H1 (cell line): ENCODE measurements around the gene ACAP3. TPM values are rescaled to one million over a fixed set of nuclear protein-coding genes. Genes with fewer than 3 reads are reported as not detected.

Experiments
- CTCF ChIA-PET: fragments of 300-600 bp; sonication (Branson Sonifier 250); formaldehyde crosslinking; loops from one replicate; lab custom pipeline; 2021; ENCODE audit not compliant: partially characterized antibody; lab: Charles Lee
- POLR2A ChIA-PET: fragments of 300-600 bp; sonication (Branson Sonifier 250); formaldehyde crosslinking; loops from one replicate; lab custom pipeline; 2021; ENCODE audit warnings: inconsistent platforms; ENCODE audit not compliant: partially characterized antibody; lab: Charles Lee
- DNase-seq, 2 experiments: peaks; one replicate each; pipeline versions ENCODE4 v3.0.0 to v3.0.0-alpha.2; 2010 to 2022; ENCODE audit warnings: low spot score in 2 of 2, low read depth in 1 of 2, mixed read lengths in 1 of 2
- FAIRE-seq: peaks from 2 replicates; lab custom pipeline; 2011; peaks lifted over from hg19 to GRCh38; lab: Jason Lieb, UNC
- H2AFZ ChIP-seq: 2 replicates; pipeline ENCODE4 v1.8.1; 2012; ENCODE audit warnings: low read length, inconsistent platforms
- H2AK5ac ChIP-seq: 2 replicates; pipeline ENCODE4 v1.6.1; 2013; ENCODE audit warnings: low read depth, low read length
- H2BK120ac ChIP-seq: replicated peaks from 2 replicates; pipeline ENCODE3; 2013; ENCODE audit warnings: low read depth, low read length, inconsistent platforms
- H2BK12ac ChIP-seq: 2 replicates; pipeline ENCODE4 v1.6.1; 2013; ENCODE audit warnings: low read depth, low read length
- H2BK15ac ChIP-seq: 2 replicates; pipeline ENCODE4 v1.6.1; 2013; ENCODE audit warnings: low read length
- H2BK20ac ChIP-seq: 2 replicates; pipeline ENCODE4 v1.6.1; 2013; ENCODE audit warnings: low read length
- H2BK5ac ChIP-seq: 2 replicates; pipeline ENCODE4 v1.6.1; 2013; ENCODE audit warnings: low read depth, low read length
- H3K14ac ChIP-seq: 2 replicates; pipeline ENCODE4 v1.6.1; 2013; ENCODE audit warnings: inconsistent platforms; ENCODE audit not compliant: insufficient read length
- H3K18ac ChIP-seq: 2 replicates; pipeline ENCODE4 v1.6.1; 2013; ENCODE audit warnings: low read length; ENCODE audit errors: extremely low read depth
- H3K23ac ChIP-seq: 2 replicates; pipeline ENCODE4 v1.6.1; 2013; ENCODE audit warnings: inconsistent platforms; ENCODE audit not compliant: insufficient read length
- H3K23me2 ChIP-seq: 2 replicates; pipeline ENCODE4 v1.6.1; 2013; ENCODE audit warnings: low read depth, low read length
- H3K27ac ChIP-seq: 2 replicates; pipeline ENCODE4 v1.6.1; 2011; ENCODE audit warnings: low read depth, low read length, inconsistent platforms
- H3K27me3 ChIP-seq, 4 experiments: replicated peaks in 1 of 4; 1 replicate in 1 of 4; 2 replicates in 3 of 4; pipeline versions ENCODE4 v1.6.1 to v1.8.1; 2011 to 2013; ENCODE audit warnings: low read length in 3 of 4, mild to moderate bottlenecking in 3 of 4, inconsistent platforms in 2 of 4, mixed read lengths in 2 of 4, moderate library complexity in 1 of 4; ENCODE audit not compliant: control insufficient read depth in 3 of 4, insufficient read depth in 3 of 4; ENCODE audit errors: extremely low read depth in 1 of 4
- H3K36me3 ChIP-seq, 4 experiments: 2 replicates each; pipeline versions ENCODE4 v1.6.1 to v1.8.1; 2011 to 2013; ENCODE audit warnings: mild to moderate bottlenecking in 4 of 4, low read length in 3 of 4, moderate library complexity in 2 of 4, control low read depth in 1 of 4, inconsistent platforms in 1 of 4; ENCODE audit not compliant: insufficient read depth in 4 of 4, control insufficient read depth in 2 of 4
- H3K4ac ChIP-seq: replicated peaks from 2 replicates; pipeline ENCODE3; 2013; ENCODE audit warnings: low read length, low read depth, mixed read lengths, inconsistent platforms; ENCODE audit not compliant: insufficient read length
- H3K4me1 ChIP-seq, 4 experiments: replicated peaks in 1 of 4; 1 replicate in 1 of 4; 2 replicates in 3 of 4; pipeline versions ENCODE4 v1.6.1 to v1.8.1; 2011 to 2013; ENCODE audit warnings: low read length in 3 of 4, inconsistent platforms in 2 of 4, mixed read lengths in 1 of 4; ENCODE audit not compliant: insufficient read depth in 4 of 4, control insufficient read depth in 3 of 4
- H3K4me2 ChIP-seq, 2 experiments: 2 replicates each; pipeline versions ENCODE4 v1.6.1 to v1.8.1; 2011 to 2013; ENCODE audit warnings: low read depth in 2 of 2, low read length in 2 of 2, control low read depth in 1 of 2, inconsistent platforms in 1 of 2, mild to moderate bottlenecking in 1 of 2; ENCODE audit not compliant: insufficient read depth in 1 of 2
- H3K4me3 ChIP-seq, 4 experiments: fragments of 200-600, 300-600 bp in 1 of 4; sonication (generic), shearing (Covaris generic), sonication (Bioruptor Twin) in 1 of 4; 2 replicates each; pipeline versions ENCODE4 v1.5.1 to v1.8.1; 2011 to 2016; ENCODE audit warnings: low read length in 4 of 4, low read depth in 3 of 4, control low read depth in 2 of 4, inconsistent platforms in 2 of 4, mild to moderate bottlenecking in 2 of 4, mixed read lengths in 1 of 4, moderate library complexity in 1 of 4; ENCODE audit not compliant: insufficient read depth in 2 of 4; ENCODE audit errors: extremely low read depth in 1 of 4
- H3K56ac ChIP-seq: replicated peaks from 2 replicates; pipeline ENCODE3; 2013; ENCODE audit warnings: low read depth, mild to moderate bottlenecking, mixed read lengths, low read length, inconsistent platforms; ENCODE audit not compliant: insufficient read length
- H3K79me1 ChIP-seq: 2 replicates; pipeline ENCODE4 v1.6.1; 2013; ENCODE audit warnings: low read depth, low read length, control low read depth
- H3K79me2 ChIP-seq, 2 experiments: 2 replicates each; pipeline versions ENCODE4 v1.6.1 to v1.8.1; 2012 to 2013; ENCODE audit warnings: low read length in 2 of 2, mild to moderate bottlenecking in 2 of 2, inconsistent platforms in 1 of 2; ENCODE audit not compliant: insufficient read depth in 2 of 2, control insufficient read depth in 1 of 2
- H3K9ac ChIP-seq, 4 experiments: replicated peaks in 1 of 4; 1 replicate in 1 of 4; 2 replicates in 3 of 4; pipeline versions ENCODE4 v1.6.1 to v1.8.1; 2011 to 2013; ENCODE audit warnings: low read depth in 3 of 4, low read length in 3 of 4, control low read depth in 2 of 4, mild to moderate bottlenecking in 2 of 4, moderate library complexity in 2 of 4, inconsistent platforms in 1 of 4; ENCODE audit errors: extremely low read depth in 1 of 4
- H3K9me3 ChIP-seq, 2 experiments: 2 replicates each; pipeline versions ENCODE4 v1.6.1 to v1.8.1; 2012 to 2013; ENCODE audit warnings: mild to moderate bottlenecking in 2 of 2, moderate library complexity in 2 of 2, control low read depth in 1 of 2, inconsistent platforms in 1 of 2, low read depth in 1 of 2, low read length in 1 of 2, mixed read lengths in 1 of 2; ENCODE audit not compliant: insufficient read depth in 2 of 2
- H4K20me1 ChIP-seq, 2 experiments: replicated peaks in 1 of 2; 2 replicates each; pipeline versions ENCODE3 to v1.8.1; 2011 to 2013; ENCODE audit warnings: inconsistent platforms in 2 of 2, low read length in 2 of 2, mild to moderate bottlenecking in 1 of 2; ENCODE audit not compliant: insufficient read depth in 2 of 2, control insufficient read depth in 1 of 2
- H4K5ac ChIP-seq: 2 replicates; pipeline ENCODE4 v1.6.1; 2013; ENCODE audit warnings: low read length, low read depth, mixed read lengths, inconsistent platforms; ENCODE audit not compliant: insufficient read length
- H4K8ac ChIP-seq: 2 replicates; pipeline ENCODE4 v1.8.0; 2013; ENCODE audit warnings: mild to moderate bottlenecking, moderate library complexity, low read length, inconsistent platforms; ENCODE audit not compliant: insufficient read depth; ENCODE audit errors: extremely low read depth
- H4K91ac ChIP-seq: replicated peaks from 2 replicates; pipeline ENCODE3; 2013; ENCODE audit warnings: low read length, mixed read lengths, inconsistent platforms; ENCODE audit not compliant: insufficient read length
- CEBPB ChIP-seq: IDR thresholded peaks from 2 replicates; pipeline ENCODE4 v1.6.1; 2012; ENCODE audit warnings: low read depth, low read length
- EGR1 ChIP-seq: IDR thresholded peaks from 2 replicates; pipeline ENCODE4 v1.6.1; 2011; ENCODE audit warnings: low read depth, low read length, borderline replicate concordance
- GABPA ChIP-seq: IDR thresholded peaks from 2 replicates; pipeline ENCODE4 v1.6.1; 2011; ENCODE audit warnings: mild to moderate bottlenecking, low read length, moderate library complexity, borderline replicate concordance; ENCODE audit not compliant: insufficient read depth
- HDAC2 ChIP-seq, 2 experiments: fragments of 300-600 bp in 1 of 2; sonication (generic) in 1 of 2; IDR thresholded peaks; 2 replicates each; pipeline ENCODE4 v1.6.1; 2011 to 2012; ENCODE audit warnings: low read depth in 2 of 2, low read length in 2 of 2, mild to moderate bottlenecking in 2 of 2, moderate library complexity in 2 of 2, borderline replicate concordance in 1 of 2, inconsistent platforms in 1 of 2
- JUN ChIP-seq: IDR thresholded peaks from 2 replicates; pipeline ENCODE4 v1.6.1; 2011; ENCODE audit warnings: low read depth, mild to moderate bottlenecking, improper control_type of control experiment, low read length
- NANOG ChIP-seq: IDR thresholded peaks from 2 replicates; pipeline ENCODE4 v1.6.1; 2011; ENCODE audit warnings: low read length, low read depth, mild to moderate bottlenecking, inconsistent platforms; ENCODE audit not compliant: insufficient read depth, poor library complexity, severe bottlenecking
- PHF8 ChIP-seq: fragments of 200-600 bp; sonication (generic); conservative IDR thresholded peaks from 2 replicates; pipeline ENCODE4 v1.7.1; 2012; ENCODE audit warnings: low read depth, mild to moderate bottlenecking, inconsistent platforms, low read length, moderate library complexity
- POLR2AphosphoS5 ChIP-seq: IDR thresholded peaks from 2 replicates; pipeline ENCODE4 v1.6.1; 2011; ENCODE audit warnings: low read depth, low read length
- RAD21 ChIP-seq, 2 experiments: IDR thresholded peaks in 1 of 2; conservative IDR thresholded peaks in 1 of 2; 2 replicates each; pipeline ENCODE4 v1.6.1; 2011; ENCODE audit warnings: low read depth in 2 of 2, low read length in 2 of 2, improper control_type of control experiment in 1 of 2, inconsistent platforms in 1 of 2, mild to moderate bottlenecking in 1 of 2, moderate library complexity in 1 of 2
- RBBP5 ChIP-seq: IDR thresholded peaks from 2 replicates; pipeline ENCODE4 v1.7.1; 2012; ENCODE audit warnings: low read depth, mild to moderate bottlenecking, inconsistent platforms, low read length, moderate library complexity, borderline replicate concordance
- SIRT6 ChIP-seq: IDR thresholded peaks from one replicate; pipeline ENCODE4 v1.7.1; 2012; ENCODE audit warnings: low read length, inconsistent platforms
- SP4 ChIP-seq: IDR thresholded peaks from 2 replicates; pipeline ENCODE4 v1.6.1; 2012; ENCODE audit warnings: low read length, inconsistent platforms
- TCF12 ChIP-seq: IDR thresholded peaks from 2 replicates; pipeline ENCODE4 v1.6.1; 2011; ENCODE audit warnings: low read depth, mild to moderate bottlenecking, low read length
- YY1 ChIP-seq: IDR thresholded peaks from 2 replicates; pipeline ENCODE4 v1.6.1; 2011; ENCODE audit warnings: low read depth, mild to moderate bottlenecking, low read length
- WGBS, 2 experiments: shearing (Covaris generic) in 1 of 2; methylation state at CpG; one replicate each; pipeline versions ENCODE4 v1.1.6 to v1.1.7; 2013 to 2015; ENCODE audit warnings: low lambda C conversion rate in 2 of 2, mixed read lengths in 2 of 2, inconsistent platforms in 1 of 2, low coverage in 1 of 2, missing lambda C conversion rate in 1 of 2; ENCODE audit not compliant: insufficient replicate concordance in 2 of 2, insufficient coverage in 1 of 2, insufficient read length in 1 of 2; ENCODE audit errors: extremely low coverage in 1 of 2, missing lambda C conversion rate in 1 of 2; 5-methylcytosine and 5-hydroxymethylcytosine counted together
- polyA plus RNA-seq, 7 experiments: library from polyadenylated mRNA; depleted of rRNA in 3 of 7; stranded (reverse) in 5 of 7; unstranded in 2 of 7; fragments of >200 nt in 5 of 7; fragments of 200-250 nt in 2 of 7; gene quantifications; 1 replicate in 5 of 7; 2 replicates in 1 of 7; 4 replicates in 1 of 7; pipeline versions ENCODE4 v1.2.1 to v1.2.3, GENCODE V29; 2011 to 2013; ENCODE audit warnings: missing spikeins in 2 of 7, mixed read lengths in 2 of 7
- total RNA-seq: library from RNA; stranded (reverse); fragmentation: NEBNext Ultra II Directional; extraction: Animal tissue kit (Norgen Biotek cat#: 25700); gene quantifications from 2 replicates; pipeline ENCODE4 v1.2.1, GENCODE V29; 2021

ACAP3 gene
- total and polyA plus RNA-seq, 2 of the 8 experiments (the other 6 are each of a cell fraction or from before 2014, with no cell fraction given): 14.8 to 28.3 TPM

DNA sequence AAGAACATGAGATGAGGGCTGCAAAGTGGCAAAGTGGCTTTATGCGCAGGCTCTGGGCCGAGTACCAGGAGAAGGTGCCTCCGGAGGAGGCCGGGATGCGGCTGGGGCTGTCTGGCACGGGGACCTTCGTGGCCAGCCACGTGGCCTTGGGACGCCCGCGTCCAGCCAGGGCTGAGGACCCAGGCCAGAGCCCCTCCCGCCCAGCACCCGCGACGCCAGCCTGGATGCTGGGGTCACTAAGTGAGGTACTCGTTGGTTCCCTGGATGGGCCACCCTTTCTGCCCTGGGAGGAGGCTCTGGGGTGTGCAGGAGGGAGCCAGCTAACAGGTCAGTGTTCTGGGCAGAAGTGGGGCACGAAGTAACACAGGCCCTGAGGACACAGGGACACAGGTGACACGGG lies 14.9 kb downstream of the ACAP3 start:
- no peak overlapping the region for H4K5ac ChIP-seq
- no peaks in the 10 kb centered on the region for H3K79me2 ChIP-seq
- 91% methylated on average over 6 of the region's 18 CpGs; no CpG with 5 or more reads in 1 of the 2 experiments for WGBS, 2 experiments
- H3K27me3 ChIP-seq: peaks cover 0 to 3% (median 0%) of the 10 kb centered on the region in 4 experiments; a peak in 1 of 7 replicates
- H3K79me1 ChIP-seq: no peaks in the 10 kb centered on the region
- H4K8ac ChIP-seq: no peak overlapping the region
- H3K18ac ChIP-seq: no peak overlapping the region
- no peak overlapping the region for H2BK5ac ChIP-seq
- no peak overlapping the region for H4K91ac ChIP-seq
- peaks cover 0 to 7% (median 0%) of the 10 kb centered on the region in 4 experiments; a peak in 1 of 8 replicates for H3K36me3 ChIP-seq
- TF ChIP-seq PHF8 (no peak), GABPA (no peak), YY1 (no peak), EGR1 (no peak), SIRT6 (no peak), TCF12 (no peak), NANOG (no peak), POLR2AphosphoS5 (no peak), HDAC2 (IDR thresholded peaks at IDR 0.05; ENCODE audit: borderline replicate concordance in 1 of 2, low read depth in 2 of 2, low read length in 2 of 2) (no peak), CEBPB (no peak), RBBP5 (no peak), JUN (no peak), RAD21 (IDR thresholded peaks at IDR 0.05 in 1 of 2, conservative IDR thresholded peaks at IDR 0.05 in 1 of 2; ENCODE audit: low read depth in 2 of 2, low read length in 2 of 2) (no peak), SP4 (no peak)
- H2BK12ac ChIP-seq: no peak overlapping the region
- no peak overlapping the region for H2BK15ac ChIP-seq
- no peak overlapping the region for H2AFZ ChIP-seq
- no peak for FAIRE-seq
- no peak overlapping the region for H3K4ac ChIP-seq
- peaks cover 0 to 2% of the 10 kb centered on the region in 2 experiments; a peak in 1 of 4 replicates for H3K9me3 ChIP-seq
- no peak overlapping the region for H3K23ac ChIP-seq
- CTCF ChIA-PET: interaction anchor here (1.2 to 3.4 kb wide), 8 partner anchors 12 to 210 kb away, joined by 3 to 38 read pairs (median 4); partner anchors contain the start of genes ACAP3, SCNN1D and TTLL10
- POLR2A ChIA-PET: interaction anchor here (2.3 kb wide), 1 partner anchor 19 kb away, joined by 9 read pairs; the partner anchor contains the start of gene UBE2J2
- no peak overlapping the region for H3K9ac ChIP-seq
- H3K27ac ChIP-seq: no peak overlapping the region
- H3K4me1 ChIP-seq: peaks cover 0 to 8% (median 0%) of the 10 kb centered on the region in 4 experiments; a peak in 2 of 7 replicates
- H3K4me3 ChIP-seq: no peak overlapping the region
- no peaks in the 10 kb centered on the region for H3K23me2 ChIP-seq
- H2BK120ac ChIP-seq: no peak overlapping the region
- no peak overlapping the region for H3K4me2 ChIP-seq
- H2BK20ac ChIP-seq: no peak overlapping the region
- peak overlapping the region; percentile 24; the same call in 1 of the 2 replicates for H2AK5ac ChIP-seq
- no peak for DNase-seq
- no peak overlapping the region for H3K56ac ChIP-seq
- H3K14ac ChIP-seq: no peak overlapping the region
- H4K20me1 ChIP-seq: peaks cover 2 to 6% of the 10 kb centered on the region in 2 experiments
